Smooth muscle cell (in vitro differentiated cells): ENCODE measurements around the gene DNAH10. TPM values are rescaled to one million over a fixed set of nuclear protein-coding genes. Genes with fewer than 3 reads are reported as not detected.

ENCODE experiments used
- DNase-seq: peaks from one replicate; lab custom pipeline; 2025; ENCODE audit not compliant: unreplicated experiment; lab: John Stamatoyannopoulos, UW
- H2AFZ ChIP-seq: fragments of 200-600 bp; sonication (generic); 2 replicates; pipeline ENCODE4 v1.6.0; 2016; ENCODE audit warnings: antibody characterized with exemption, low read depth, mild to moderate bottlenecking
- H3F3A ChIP-seq: fragments of 200-600 bp; sonication (generic); 2 replicates; pipeline ENCODE4 v1.6.0; 2017; ENCODE audit warnings: antibody characterized with exemption, low read depth
- H3K27ac ChIP-seq: fragments of 200-600 bp; sonication (generic); 2 replicates; pipeline ENCODE4 v1.5.1; 2016; ENCODE audit warnings: low read depth, mild to moderate bottlenecking
- H3K27me3 ChIP-seq: fragments of 200-600 bp; sonication (generic); 2 replicates; pipeline ENCODE4 v1.6.1; 2016; ENCODE audit warnings: low read depth, mild to moderate bottlenecking
- H3K36me3 ChIP-seq: fragments of 200-600 bp; sonication (generic); 2 replicates; pipeline ENCODE4 v1.5.1; 2016; ENCODE audit warnings: low read depth
- H3K4me1 ChIP-seq: fragments of 200-600 bp; sonication (generic); 2 replicates; pipeline ENCODE4 v1.5.1; 2016; ENCODE audit warnings: low read depth
- H3K4me2 ChIP-seq: fragments of 200-600 bp; sonication (generic); 2 replicates; pipeline ENCODE4 v1.6.0; 2016; ENCODE audit warnings: mild to moderate bottlenecking
- H3K4me3 ChIP-seq: fragments of 200-600 bp; sonication (generic); 2 replicates; pipeline ENCODE4 v1.5.1; 2016; ENCODE audit warnings: mild to moderate bottlenecking
- H3K79me2 ChIP-seq: fragments of 200-600 bp; sonication (generic); 2 replicates; pipeline ENCODE4 v1.6.0; 2016; ENCODE audit warnings: low read depth, mild to moderate bottlenecking
- H3K9ac ChIP-seq: fragments of 200-600 bp; sonication (generic); 2 replicates; pipeline ENCODE4 v1.6.0; 2016; ENCODE audit warnings: low read depth
- H3K9me3 ChIP-seq: fragments of 200-600 bp; sonication (generic); replicated peaks from 2 replicates; pipeline ENCODE4 v1.5.1; 2016; ENCODE audit warnings: low read depth
- H4K20me1 ChIP-seq: fragments of 200-600 bp; sonication (generic); 2 replicates; pipeline ENCODE4 v1.6.0; 2016; ENCODE audit warnings: low read depth
- WGBS: methylation state at CpG from one replicate; pipeline ENCODE4 v1.1.7; 2016; ENCODE audit warnings: low lambda C conversion rate; 5-methylcytosine and 5-hydroxymethylcytosine counted together
- polyA plus RNA-seq: library from polyadenylated mRNA; unstranded; fragments of >200 nt; fragmentation: Nextera tagmentation; extraction: Ambion mirVana; gene quantifications from 2 replicates; pipeline ENCODE4 v1.2.1, GENCODE V29; 2016
- total RNA-seq: library from RNA; depleted of rRNA; stranded (reverse); fragments of >200 nt; gene quantifications from 2 replicates; pipeline ENCODE4 v1.2.3, GENCODE V29; 2014
- TF ChIP-seq, protein P1 (sequence below): fragments of 200-600 bp; sonication (generic); IDR thresholded peaks from 2 replicates; pipeline ENCODE4 v1.5.1; 2017; ENCODE audit warnings: borderline replicate concordance, mild to moderate bottlenecking, antibody characterized with exemption; ENCODE audit not compliant: insufficient read depth, poor library complexity, severe bottlenecking

Gene DNAH10
- total and polyA plus RNA-seq, 2 experiments from 2014 or later, result 1.5 to 2.2 TPM

DNA sequence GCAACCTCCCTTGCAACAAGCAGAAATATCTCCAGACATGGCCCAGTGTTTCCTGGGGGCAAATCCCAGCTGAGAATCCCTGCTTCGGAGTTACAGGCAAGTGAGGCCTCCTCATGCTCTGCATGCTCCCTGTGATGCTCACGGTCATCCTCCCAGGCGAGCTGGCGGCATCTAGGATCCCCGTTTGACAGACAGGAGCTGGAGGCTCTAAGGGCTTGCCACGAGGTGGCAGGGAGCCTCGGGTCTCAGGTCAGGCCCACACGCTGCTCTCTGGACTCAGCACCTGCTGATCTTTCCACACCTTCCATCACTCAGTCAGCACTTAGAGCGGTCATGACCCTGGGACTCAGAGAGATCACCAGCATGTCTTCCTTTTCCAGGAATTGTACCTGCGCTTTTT is 130.8 kb downstream of the DNAH10 start:
- Histone ChIP-seq H3K27me3 (no peaks in the 10 kb centered on the region), H2AFZ (no peak overlapping the region), H3K4me3 (no peak overlapping the region), H3F3A (no peaks in the 10 kb centered on the region), H3K4me2 (no peak overlapping the region), H3K36me3 (no peaks in the 10 kb centered on the region), H3K27ac (no peak overlapping the region), H3K9me3 (no peaks in the 10 kb centered on the region), H4K20me1 (no peaks in the 10 kb centered on the region), H3K79me2 (no peaks in the 10 kb centered on the region), H3K9ac (no peak overlapping the region), H3K4me1 (no peaks in the 10 kb centered on the region)
- no peak for DNase-seq
- WGBS, result 89% methylated on average over 10 of the region's 10 CpGs
- TF ChIP-seq, protein P1, sequence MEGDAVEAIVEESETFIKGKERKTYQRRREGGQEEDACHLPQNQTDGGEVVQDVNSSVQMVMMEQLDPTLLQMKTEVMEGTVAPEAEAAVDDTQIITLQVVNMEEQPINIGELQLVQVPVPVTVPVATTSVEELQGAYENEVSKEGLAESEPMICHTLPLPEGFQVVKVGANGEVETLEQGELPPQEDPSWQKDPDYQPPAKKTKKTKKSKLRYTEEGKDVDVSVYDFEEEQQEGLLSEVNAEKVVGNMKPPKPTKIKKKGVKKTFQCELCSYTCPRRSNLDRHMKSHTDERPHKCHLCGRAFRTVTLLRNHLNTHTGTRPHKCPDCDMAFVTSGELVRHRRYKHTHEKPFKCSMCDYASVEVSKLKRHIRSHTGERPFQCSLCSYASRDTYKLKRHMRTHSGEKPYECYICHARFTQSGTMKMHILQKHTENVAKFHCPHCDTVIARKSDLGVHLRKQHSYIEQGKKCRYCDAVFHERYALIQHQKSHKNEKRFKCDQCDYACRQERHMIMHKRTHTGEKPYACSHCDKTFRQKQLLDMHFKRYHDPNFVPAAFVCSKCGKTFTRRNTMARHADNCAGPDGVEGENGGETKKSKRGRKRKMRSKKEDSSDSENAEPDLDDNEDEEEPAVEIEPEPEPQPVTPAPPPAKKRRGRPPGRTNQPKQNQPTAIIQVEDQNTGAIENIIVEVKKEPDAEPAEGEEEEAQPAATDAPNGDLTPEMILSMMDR, result no peak

DNA sequence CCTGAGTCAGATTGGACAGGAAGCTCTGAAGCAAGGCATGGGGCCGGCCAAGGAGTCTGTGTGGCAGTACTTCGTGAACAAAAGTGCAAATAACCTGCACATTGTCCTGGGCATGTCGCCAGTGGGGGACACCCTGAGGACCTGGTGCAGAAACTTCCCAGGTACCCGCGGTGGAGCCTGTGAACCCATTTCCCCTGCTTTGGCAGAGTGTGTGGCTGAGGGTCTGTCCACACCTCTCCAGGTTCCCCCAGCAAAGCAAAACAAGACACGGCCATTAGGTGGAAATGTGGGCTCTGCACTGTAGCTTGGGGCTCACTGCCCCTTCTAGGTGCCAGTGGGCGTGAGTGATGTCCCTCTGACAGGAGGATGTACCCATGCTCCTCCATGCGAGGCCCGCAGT is 131.2 kb downstream of the DNAH10 start:
- no peaks in the 10 kb centered on the region for H3F3A ChIP-seq
- H3K27me3 ChIP-seq, result no peaks in the 10 kb centered on the region
- H2AFZ ChIP-seq, result no peak overlapping the region
- H3K4me1 ChIP-seq, result no peaks in the 10 kb centered on the region
- no peak overlapping the region for H3K4me3 ChIP-seq
- no peaks in the 10 kb centered on the region for H3K9me3 ChIP-seq
- no peaks in the 10 kb centered on the region for H3K36me3 ChIP-seq
- DNase-seq, result no peak
- no peaks in the 10 kb centered on the region for H4K20me1 ChIP-seq
- no peak overlapping the region for H3K27ac ChIP-seq
- H3K9ac ChIP-seq, result no peak overlapping the region
- WGBS, result 88% methylated on average over 9 of the region's 9 CpGs
- no peak overlapping the region for H3K4me2 ChIP-seq
- TF ChIP-seq, protein P1, result no peak
- H3K79me2 ChIP-seq, result no peaks in the 10 kb centered on the region

DNA sequence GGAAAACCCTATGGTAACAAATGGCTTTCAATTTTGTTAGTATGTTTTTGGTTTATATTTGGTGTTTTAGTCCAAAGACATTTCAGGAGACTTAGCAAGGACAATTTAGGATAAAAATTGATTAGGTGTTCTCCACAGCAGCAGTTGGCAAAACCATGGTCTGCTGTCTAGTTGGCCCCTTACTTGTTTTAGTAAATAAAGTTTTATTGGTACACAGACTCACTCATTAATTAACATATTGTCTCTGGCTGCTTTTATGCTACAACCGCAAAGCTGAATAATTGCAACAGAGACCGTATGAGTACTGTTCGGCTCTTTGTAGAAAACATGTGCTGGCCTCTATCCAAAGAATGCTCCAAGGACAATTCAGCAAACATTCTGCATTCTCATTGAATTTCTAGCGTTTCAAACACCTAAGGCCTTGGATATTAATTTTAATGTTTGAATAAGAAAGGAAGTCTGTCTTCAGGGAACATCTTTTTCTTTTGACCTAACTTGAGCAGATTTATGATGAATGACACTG is 132.8 kb downstream of the DNAH10 start:
- no peak for DNase-seq
- Histone ChIP-seq H3K4me1 (no peaks in the 10 kb centered on the region), H3K4me3 (no peak overlapping the region), H3K79me2 (no peaks in the 10 kb centered on the region), H3K36me3 (no peaks in the 10 kb centered on the region), H3F3A (no peaks in the 10 kb centered on the region), H3K27ac (no peak overlapping the region), H2AFZ (no peak overlapping the region), H3K9me3 (no peaks in the 10 kb centered on the region), H3K4me2 (no peak overlapping the region), H3K27me3 (no peaks in the 10 kb centered on the region), H4K20me1 (no peaks in the 10 kb centered on the region), H3K9ac (no peak overlapping the region)
- TF ChIP-seq, protein P1, result no peak
- 87% methylated on average over 4 of the region's 4 CpGs for WGBS

DNA sequence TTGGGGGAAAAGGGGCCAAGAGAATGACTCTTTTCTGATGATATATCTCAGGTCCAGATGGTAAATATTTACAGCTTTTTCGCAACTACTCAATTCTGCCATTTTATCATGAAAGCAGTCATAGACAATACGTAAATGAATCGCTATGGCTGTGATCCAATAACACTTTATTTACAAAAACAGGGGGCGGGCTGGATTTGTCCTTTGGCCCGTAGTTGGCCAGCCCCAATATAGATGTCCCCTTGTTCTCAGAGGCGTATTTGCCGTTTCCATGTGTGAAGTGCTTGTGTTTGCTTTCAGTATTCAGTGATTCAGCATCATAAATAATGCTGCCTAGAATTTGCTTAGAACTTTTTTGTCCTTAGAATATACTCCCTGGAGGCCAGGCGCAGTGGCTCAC is 133.3 kb downstream of the DNAH10 start:
- 93% methylated on average over 8 of the region's 8 CpGs for WGBS
- Histone ChIP-seq H3K36me3 (no peaks in the 10 kb centered on the region), H2AFZ (no peak overlapping the region), H3K9ac (no peak overlapping the region), H3K27me3 (no peaks in the 10 kb centered on the region), H4K20me1 (no peaks in the 10 kb centered on the region), H3K27ac (no peak overlapping the region), H3K4me1 (no peaks in the 10 kb centered on the region), H3K4me3 (no peak overlapping the region), H3K4me2 (no peak overlapping the region), H3K9me3 (no peaks in the 10 kb centered on the region), H3K79me2 (no peaks in the 10 kb centered on the region), H3F3A (no peaks in the 10 kb centered on the region)
- no peak for DNase-seq
- TF ChIP-seq, protein P1, result no peak
